BJ (cell line): ENCODE measurements around the gene FNDC3A. TPM values are rescaled to one million over a fixed set of nuclear protein-coding genes. Genes with fewer than 3 reads are reported as not detected.

Experiments
- CTCF ChIA-PET: fragments of 350-600 bp; formaldehyde crosslinking; extraction: SDS; loops from one replicate; lab custom pipeline; 2021; ENCODE audit warnings: antibody characterized with exemption, inconsistent platforms; lab: Yijun Ruan, JAX
- POLR2A ChIA-PET: fragments of 300-600 bp; sonication (Branson Sonifier 250); formaldehyde crosslinking; extraction: SDS; loops from one replicate; lab custom pipeline; 2021; ENCODE audit warnings: antibody characterized with exemption; lab: Charles Lee
- DNase-seq: peaks from one replicate; pipeline ENCODE4 v3.0.0-alpha.2; 2011; ENCODE audit warnings: low read depth
- H3K27me3 ChIP-seq: 2 replicates; pipeline ENCODE4 v1.6.0; 2011; ENCODE audit warnings: low read length; ENCODE audit not compliant: control insufficient read depth, insufficient read depth
- H3K36me3 ChIP-seq: 2 replicates; pipeline ENCODE4 v1.5.1; 2011; ENCODE audit warnings: low read length; ENCODE audit not compliant: control insufficient read depth, insufficient read depth
- H3K4me3 ChIP-seq: 2 replicates; pipeline ENCODE4 v1.5.1; 2011; ENCODE audit warnings: low read depth, mild to moderate bottlenecking, control low read depth, low read length
- polyA plus RNA-seq: library from polyadenylated mRNA; depleted of rRNA; stranded (reverse); fragments of >200 nt; gene quantifications from 2 replicates; pipeline ENCODE4 v1.2.3, GENCODE V29; 2011
- TF ChIP-seq, protein P1 (sequence below): IDR thresholded peaks from 2 replicates; pipeline ENCODE4 v1.5.1; 2011; ENCODE audit warnings: low read depth, mild to moderate bottlenecking, control low read depth, inconsistent platforms, low read length, moderate library complexity; ENCODE audit not compliant: insufficient read depth

FNDC3A gene
- polyA plus RNA-seq, 1 experiment: 30.7 TPM

DNA sequence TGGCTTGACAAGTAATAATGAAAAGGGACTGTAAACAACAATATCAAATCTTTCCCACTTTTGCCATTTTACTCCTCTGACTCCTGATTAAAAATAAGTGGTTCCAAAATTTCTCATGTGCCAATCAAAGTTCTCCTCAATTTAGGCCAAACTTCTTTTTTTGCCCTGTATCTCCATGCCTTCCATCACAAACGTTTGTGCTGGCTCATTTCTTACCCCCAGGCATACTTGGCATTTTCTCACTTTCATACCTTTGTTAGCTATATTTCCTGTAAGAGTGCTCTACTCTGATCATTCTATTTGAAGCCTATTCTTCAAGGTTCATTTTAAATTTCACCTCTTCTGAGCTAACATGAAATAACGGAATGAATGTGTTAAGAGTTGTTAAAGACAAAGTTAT, 10.0 kb upstream of the FNDC3A start:
- H3K4me3 ChIP-seq: no peak overlapping the region
- H3K27me3 ChIP-seq: no peaks in the 10 kb centered on the region
- no peak for DNase-seq
- TF ChIP-seq, protein P1, sequence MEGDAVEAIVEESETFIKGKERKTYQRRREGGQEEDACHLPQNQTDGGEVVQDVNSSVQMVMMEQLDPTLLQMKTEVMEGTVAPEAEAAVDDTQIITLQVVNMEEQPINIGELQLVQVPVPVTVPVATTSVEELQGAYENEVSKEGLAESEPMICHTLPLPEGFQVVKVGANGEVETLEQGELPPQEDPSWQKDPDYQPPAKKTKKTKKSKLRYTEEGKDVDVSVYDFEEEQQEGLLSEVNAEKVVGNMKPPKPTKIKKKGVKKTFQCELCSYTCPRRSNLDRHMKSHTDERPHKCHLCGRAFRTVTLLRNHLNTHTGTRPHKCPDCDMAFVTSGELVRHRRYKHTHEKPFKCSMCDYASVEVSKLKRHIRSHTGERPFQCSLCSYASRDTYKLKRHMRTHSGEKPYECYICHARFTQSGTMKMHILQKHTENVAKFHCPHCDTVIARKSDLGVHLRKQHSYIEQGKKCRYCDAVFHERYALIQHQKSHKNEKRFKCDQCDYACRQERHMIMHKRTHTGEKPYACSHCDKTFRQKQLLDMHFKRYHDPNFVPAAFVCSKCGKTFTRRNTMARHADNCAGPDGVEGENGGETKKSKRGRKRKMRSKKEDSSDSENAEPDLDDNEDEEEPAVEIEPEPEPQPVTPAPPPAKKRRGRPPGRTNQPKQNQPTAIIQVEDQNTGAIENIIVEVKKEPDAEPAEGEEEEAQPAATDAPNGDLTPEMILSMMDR: no peak
- POLR2A ChIA-PET: no interaction called here
- CTCF ChIA-PET: no interaction called here
- no peaks in the 10 kb centered on the region for H3K36me3 ChIP-seq

- TF ChIP-seq, protein P1: no peak
- DNase-seq: no peak
- CTCF ChIA-PET: no interaction called here
- no peaks in the 10 kb centered on the region for H3K36me3 ChIP-seq
- no peaks in the 10 kb centered on the region for H3K27me3 ChIP-seq
- POLR2A ChIA-PET: no interaction called here
- no peak overlapping the region for H3K4me3 ChIP-seq
Measured at GRCh38 chr13:48969685-48970084, 6.0 kb upstream of the FNDC3A start.

DNA sequence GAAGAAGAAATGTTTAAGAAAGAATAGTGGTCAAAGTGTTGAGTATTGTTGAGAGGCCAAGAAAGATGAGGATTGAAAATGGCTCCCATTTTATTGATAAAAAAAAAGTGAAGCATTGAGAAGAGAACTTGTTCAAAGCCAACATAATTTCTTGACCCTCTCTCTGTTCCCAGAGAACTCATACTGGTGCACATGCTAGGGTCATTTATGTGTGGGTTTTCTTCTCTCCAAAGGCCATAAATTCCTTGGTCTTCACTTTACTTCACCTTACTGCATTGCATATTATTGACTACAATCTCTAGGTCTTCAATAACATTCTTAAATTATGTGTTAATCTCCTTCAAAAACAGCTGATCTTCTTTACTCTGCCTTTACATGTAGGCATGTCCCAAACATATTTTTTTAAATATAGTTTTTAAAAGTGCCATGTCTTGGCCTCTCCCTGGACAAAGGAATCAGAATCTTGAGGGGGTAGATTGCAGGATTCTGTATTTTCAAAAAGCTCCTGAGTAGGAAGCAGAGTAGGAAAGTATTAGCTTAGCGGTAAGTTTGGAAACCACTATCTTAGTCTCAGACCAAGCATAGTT, 1.8 kb upstream of the FNDC3A start:
- TF ChIP-seq, protein P1: no peak
- ChIA-PET CTCF (no interaction called here), POLR2A (no interaction called here)
- no peaks in the 10 kb centered on the region for H3K36me3 ChIP-seq
- no peaks in the 10 kb centered on the region for H3K27me3 ChIP-seq
- DNase-seq: no peak
- no peak overlapping the region for H3K4me3 ChIP-seq

DNA sequence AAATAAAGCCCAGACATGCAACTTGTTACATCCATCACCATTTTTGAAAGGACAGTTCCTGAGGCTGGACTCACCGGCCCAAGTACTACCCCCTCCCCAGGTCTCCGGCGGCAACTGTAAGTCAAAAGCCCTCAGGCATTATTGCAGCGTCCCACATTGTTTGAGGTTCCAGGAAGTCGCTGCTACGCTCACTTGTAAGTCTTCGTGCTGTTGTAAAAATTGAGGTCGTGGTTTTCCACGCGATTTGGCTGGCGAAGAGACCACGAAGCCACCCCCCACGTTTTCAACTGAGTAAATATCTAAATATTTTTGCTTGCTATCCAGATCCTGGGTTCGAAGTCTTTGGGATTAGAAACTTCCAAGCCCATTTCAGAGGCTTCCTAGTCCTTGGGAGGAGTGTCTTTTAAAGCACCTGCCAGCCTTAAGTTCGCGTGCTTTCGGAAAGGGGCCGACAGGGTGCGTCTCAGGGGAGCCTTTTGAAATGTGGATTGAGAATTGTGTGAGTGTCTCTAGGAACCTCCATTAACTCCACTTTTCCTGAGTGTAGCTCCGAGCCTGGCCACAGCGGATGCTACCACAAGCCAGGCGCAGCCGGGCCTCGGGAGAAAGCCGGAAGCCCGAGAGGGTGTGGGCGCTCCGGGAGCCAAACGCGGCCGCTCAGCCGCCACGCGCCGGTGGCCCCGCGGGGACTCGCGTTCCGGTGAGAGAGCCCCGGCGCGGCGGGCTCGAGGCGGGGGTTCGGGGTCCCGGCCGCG, 434 bp upstream of the FNDC3A start:
- ChIA-PET CTCF (interaction anchor here (1.9 kb wide), 1 partner anchor 206 kb away, joined by 4 read pairs; no protein-coding TSS in a partner anchor), POLR2A (interaction anchor here (0.7 kb wide), 1 partner anchor 284 kb away, joined by 3 read pairs; no protein-coding TSS in a partner anchor)
- H3K36me3 ChIP-seq: no peaks in the 10 kb centered on the region
- H3K4me3 ChIP-seq: peak overlapping the region; percentile 90
- no peaks in the 10 kb centered on the region for H3K27me3 ChIP-seq
- TF ChIP-seq, protein P1: 0 out of 2 replicates have a peak, but pooled peaks have one; percentile 14
- no peak for DNase-seq

GRCh38 chr13:48976576-48977285, 1.0 kb downstream of the FNDC3A start:
- TF ChIP-seq, protein P1: no peak
- no peak for DNase-seq

More at GRCh38 chr13:48976576-48977285, 1.0 kb downstream of the FNDC3A start:
- POLR2A ChIA-PET: interaction anchor here (0.6 kb wide), 4 partner anchors 112 to 1368 kb away, joined by 3 to 17 read pairs (median 8); no protein-coding TSS in a partner anchor
- Histone ChIP-seq H3K4me3 (peak overlapping the region; percentile 90), H3K36me3 (no peaks in the 10 kb centered on the region), H3K27me3 (no peaks in the 10 kb centered on the region)
- CTCF ChIA-PET: interaction anchor here (1.1 to 1.9 kb wide), 2 partner anchors 207 to 461 kb away, joined by 3 to 4 read pairs; no protein-coding TSS in a partner anchor
